Measurements from ENCODE around the gene ATP6V0D1.

DNA sequence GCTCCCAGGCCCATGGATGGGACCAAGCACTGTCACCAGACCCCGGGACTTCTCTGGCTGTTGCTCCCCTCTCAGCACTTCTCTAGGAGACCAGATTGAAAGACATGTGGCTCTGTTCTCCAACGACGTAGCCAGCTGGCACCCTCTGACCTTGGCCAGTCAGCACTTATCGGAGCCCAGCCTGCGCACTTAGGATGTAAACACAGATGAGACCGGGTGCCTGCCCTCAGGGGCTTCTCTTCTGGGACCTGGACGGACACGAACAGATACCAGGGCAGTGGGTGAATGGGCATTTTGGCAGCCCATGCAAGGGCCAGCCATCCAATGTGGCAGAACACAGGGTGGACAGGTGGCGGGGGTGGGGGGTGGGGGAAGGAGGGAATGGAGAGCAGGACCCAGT, 71.3 kb downstream of the ATP6V0D1 start:
- TF ChIP-seq, protein P1, sequence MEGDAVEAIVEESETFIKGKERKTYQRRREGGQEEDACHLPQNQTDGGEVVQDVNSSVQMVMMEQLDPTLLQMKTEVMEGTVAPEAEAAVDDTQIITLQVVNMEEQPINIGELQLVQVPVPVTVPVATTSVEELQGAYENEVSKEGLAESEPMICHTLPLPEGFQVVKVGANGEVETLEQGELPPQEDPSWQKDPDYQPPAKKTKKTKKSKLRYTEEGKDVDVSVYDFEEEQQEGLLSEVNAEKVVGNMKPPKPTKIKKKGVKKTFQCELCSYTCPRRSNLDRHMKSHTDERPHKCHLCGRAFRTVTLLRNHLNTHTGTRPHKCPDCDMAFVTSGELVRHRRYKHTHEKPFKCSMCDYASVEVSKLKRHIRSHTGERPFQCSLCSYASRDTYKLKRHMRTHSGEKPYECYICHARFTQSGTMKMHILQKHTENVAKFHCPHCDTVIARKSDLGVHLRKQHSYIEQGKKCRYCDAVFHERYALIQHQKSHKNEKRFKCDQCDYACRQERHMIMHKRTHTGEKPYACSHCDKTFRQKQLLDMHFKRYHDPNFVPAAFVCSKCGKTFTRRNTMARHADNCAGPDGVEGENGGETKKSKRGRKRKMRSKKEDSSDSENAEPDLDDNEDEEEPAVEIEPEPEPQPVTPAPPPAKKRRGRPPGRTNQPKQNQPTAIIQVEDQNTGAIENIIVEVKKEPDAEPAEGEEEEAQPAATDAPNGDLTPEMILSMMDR (IDR thresholded peaks at IDR 0.05; ENCODE audit: poor library complexity, severe bottlenecking): no peak
- no peak for TF ChIP-seq EZH2 (IDR thresholded peaks at IDR 0.05; ENCODE audit: borderline replicate concordance, insufficient read depth, low read length, poor library complexity, severe bottlenecking)
- no peak for TF ChIP-seq POLR2AphosphoS5 (IDR thresholded peaks at IDR 0.05)
- TF ChIP-seq EP300 (conservative IDR thresholded peaks at IDR 0.05; ENCODE audit: poor library complexity, severe bottlenecking): no peak
